ENCODE measurements around the gene PRIMPOL.
"Not testable (repeated sequence)": the region's sequence is repeated elsewhere in the genome, so short reads cannot be mapped to it uniquely, and the experiment has no call there.

Gene PRIMPOL

DNA sequence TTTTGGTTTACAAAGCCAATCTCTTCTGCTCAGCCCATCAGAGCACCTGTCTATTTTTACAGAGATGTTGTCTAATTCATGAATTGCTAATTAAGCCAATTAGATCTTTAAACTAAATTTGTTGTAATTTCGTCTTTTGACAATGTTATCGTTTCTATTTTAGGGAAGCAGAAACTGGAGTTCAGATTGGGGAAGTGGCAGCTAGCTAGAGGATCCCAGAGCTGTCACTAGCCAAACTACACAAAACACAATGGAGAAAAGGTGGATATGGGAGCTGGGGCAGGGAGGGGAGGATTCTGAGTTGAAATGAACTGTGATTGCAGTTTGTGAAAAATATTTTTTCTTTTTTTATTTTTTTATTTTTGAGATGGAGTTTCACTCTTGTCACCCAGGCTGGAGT lies 36.1 kb upstream of the PRIMPOL start:
- Histone ChIP-seq H3K4me2 (no peak overlapping the region), H3K27me3 (ENCODE audit: insufficient read depth, low read depth) (no peaks in the 10 kb centered on the region), H3K9ac (no peak overlapping the region), H2AFZ (ENCODE audit: low read depth) (no peak overlapping the region), H3K79me2 (ENCODE audit: insufficient read depth, low read depth) (no peaks in the 10 kb centered on the region), H3K27ac (no peak overlapping the region), H3K4me3 (IDR thresholded peaks at IDR 0.05; ENCODE audit: insufficient read depth, low read depth, low read length) (no peak overlapping the region), H4K20me1 (ENCODE audit: insufficient read depth) (no peaks in the 10 kb centered on the region), H3K36me3 (ENCODE audit: insufficient read depth) (no peaks in the 10 kb centered on the region), H3K4me1 (ENCODE audit: low read depth, poor library complexity, severe bottlenecking) (no peaks in the 10 kb centered on the region)
- TF ChIP-seq, protein P1, sequence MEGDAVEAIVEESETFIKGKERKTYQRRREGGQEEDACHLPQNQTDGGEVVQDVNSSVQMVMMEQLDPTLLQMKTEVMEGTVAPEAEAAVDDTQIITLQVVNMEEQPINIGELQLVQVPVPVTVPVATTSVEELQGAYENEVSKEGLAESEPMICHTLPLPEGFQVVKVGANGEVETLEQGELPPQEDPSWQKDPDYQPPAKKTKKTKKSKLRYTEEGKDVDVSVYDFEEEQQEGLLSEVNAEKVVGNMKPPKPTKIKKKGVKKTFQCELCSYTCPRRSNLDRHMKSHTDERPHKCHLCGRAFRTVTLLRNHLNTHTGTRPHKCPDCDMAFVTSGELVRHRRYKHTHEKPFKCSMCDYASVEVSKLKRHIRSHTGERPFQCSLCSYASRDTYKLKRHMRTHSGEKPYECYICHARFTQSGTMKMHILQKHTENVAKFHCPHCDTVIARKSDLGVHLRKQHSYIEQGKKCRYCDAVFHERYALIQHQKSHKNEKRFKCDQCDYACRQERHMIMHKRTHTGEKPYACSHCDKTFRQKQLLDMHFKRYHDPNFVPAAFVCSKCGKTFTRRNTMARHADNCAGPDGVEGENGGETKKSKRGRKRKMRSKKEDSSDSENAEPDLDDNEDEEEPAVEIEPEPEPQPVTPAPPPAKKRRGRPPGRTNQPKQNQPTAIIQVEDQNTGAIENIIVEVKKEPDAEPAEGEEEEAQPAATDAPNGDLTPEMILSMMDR (conservative IDR thresholded peaks at IDR 0.05; ENCODE audit: low read depth, low read length), result no peak

DNA sequence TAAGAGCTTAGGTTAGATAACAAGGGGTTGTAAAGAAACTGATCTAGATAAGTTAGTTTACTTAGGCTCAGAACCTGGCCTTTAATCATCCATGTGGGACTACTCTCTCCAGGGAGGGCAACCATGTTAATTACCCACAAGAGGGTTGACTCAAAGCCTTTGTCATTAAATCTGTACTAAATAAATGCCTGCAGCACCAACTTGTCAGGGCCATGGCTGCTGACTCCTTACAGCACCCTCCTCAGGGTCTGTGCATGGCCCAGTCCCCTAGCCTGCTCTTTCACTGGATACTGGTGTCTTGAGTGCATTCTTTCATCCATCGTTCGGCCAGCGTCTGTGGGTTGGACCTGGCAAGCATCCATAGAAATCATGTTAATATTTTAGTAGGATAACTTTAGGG lies 35.0 kb upstream of the PRIMPOL start:
- no peak overlapping the region for H3K4me2 ChIP-seq
- H3K9ac ChIP-seq, result no peak overlapping the region
- TF ChIP-seq, protein P1 (conservative IDR thresholded peaks at IDR 0.05; ENCODE audit: low read depth, low read length), result no peak
- no peak overlapping the region for H2AFZ ChIP-seq (ENCODE audit: low read depth)
- no peaks in the 10 kb centered on the region for H4K20me1 ChIP-seq (ENCODE audit: insufficient read depth)
- no peak overlapping the region for H3K27ac ChIP-seq
- H3K27me3 ChIP-seq (ENCODE audit: insufficient read depth, low read depth), result no peaks in the 10 kb centered on the region
- H3K79me2 ChIP-seq (ENCODE audit: insufficient read depth, low read depth), result no peaks in the 10 kb centered on the region
- no peaks in the 10 kb centered on the region for H3K4me1 ChIP-seq (ENCODE audit: low read depth, poor library complexity, severe bottlenecking)
- H3K4me3 ChIP-seq (IDR thresholded peaks at IDR 0.05; ENCODE audit: insufficient read depth, low read depth, low read length), result no peak overlapping the region
- no peaks in the 10 kb centered on the region for H3K36me3 ChIP-seq (ENCODE audit: insufficient read depth)

DNA sequence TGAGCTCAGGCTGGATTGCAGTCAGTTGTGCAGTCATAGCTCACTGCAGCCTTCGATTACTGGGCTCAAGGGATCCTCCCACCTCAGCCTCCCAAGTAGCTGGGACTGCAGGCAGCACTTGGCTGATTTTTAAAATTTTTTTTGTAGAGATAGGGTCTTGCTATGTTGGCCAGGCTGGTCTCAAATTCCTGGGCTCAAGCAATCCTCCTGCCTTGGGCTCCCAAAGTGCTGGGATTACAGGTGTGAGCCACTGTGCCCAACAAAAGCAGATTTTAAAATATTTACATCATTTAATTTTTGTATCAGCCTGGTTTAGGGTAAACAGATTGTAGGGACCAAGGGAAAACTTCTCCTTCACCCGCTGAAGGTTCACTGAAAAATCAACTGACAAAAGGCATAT lies 33.4 kb upstream of the PRIMPOL start:
- H3K36me3 ChIP-seq (ENCODE audit: insufficient read depth); H3K4me3 ChIP-seq (IDR thresholded peaks at IDR 0.05; ENCODE audit: insufficient read depth, low read depth, low read length); H3K4me1 ChIP-seq (ENCODE audit: low read depth, poor library complexity, severe bottlenecking); H2AFZ ChIP-seq (ENCODE audit: low read depth); H3K9ac ChIP-seq; H3K27ac ChIP-seq; H3K4me2 ChIP-seq; H3K79me2 ChIP-seq (ENCODE audit: insufficient read depth, low read depth); H4K20me1 ChIP-seq (ENCODE audit: insufficient read depth); H3K27me3 ChIP-seq (ENCODE audit: insufficient read depth, low read depth): not testable (repeated sequence)

DNA sequence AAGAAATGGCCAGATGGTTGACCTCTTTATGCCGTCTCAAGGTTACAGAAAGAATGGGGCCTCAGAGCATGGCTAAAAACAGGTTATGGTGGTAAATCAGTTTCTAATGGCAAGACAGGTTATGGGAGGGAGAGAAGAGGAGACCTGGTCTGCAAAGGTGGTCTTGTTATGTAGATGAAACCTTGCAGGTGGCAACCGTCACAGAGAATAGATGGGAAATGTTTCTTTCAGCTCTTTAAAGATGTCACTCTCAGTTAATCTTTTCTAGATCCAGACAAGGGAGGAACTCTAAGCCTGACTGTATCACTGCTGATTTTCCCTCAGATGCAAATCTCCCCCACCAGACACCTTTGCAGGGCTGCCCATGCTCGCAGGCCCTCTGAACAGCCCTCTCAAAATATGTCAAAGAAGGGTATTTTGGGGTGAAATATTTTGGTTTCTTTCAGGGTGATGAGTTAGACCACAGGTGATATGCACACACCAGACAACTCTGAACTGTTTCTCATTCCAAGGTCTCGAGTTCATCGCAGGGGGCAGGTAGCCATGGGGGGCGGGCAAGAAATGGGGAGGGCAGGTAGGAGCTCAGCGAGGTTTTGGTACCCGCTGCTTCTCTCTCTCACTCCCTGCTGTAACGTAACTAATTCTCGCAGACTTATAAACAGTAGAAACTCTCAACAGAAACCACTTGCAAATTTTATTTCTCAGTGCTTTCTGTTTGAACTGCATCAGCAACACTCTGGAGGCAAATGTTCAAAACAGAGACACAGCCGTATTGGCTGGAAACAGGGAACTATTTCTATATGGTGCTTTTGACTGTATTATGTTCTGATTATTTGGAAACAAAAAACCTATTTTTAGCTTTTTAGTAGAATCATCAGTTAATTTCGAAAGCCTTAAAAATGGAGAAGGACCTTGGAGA lies 32.6 kb upstream of the PRIMPOL start:
- no peak overlapping the region for H3K27ac ChIP-seq
- no peak overlapping the region for H3K4me3 ChIP-seq (IDR thresholded peaks at IDR 0.05; ENCODE audit: insufficient read depth, low read depth, low read length)
- TF ChIP-seq, protein P1 (conservative IDR thresholded peaks at IDR 0.05; ENCODE audit: low read depth, low read length), result no peak
- H3K79me2 ChIP-seq (ENCODE audit: insufficient read depth, low read depth), result no peaks in the 10 kb centered on the region
- H2AFZ ChIP-seq (ENCODE audit: low read depth), result no peak overlapping the region
- no peaks in the 10 kb centered on the region for H3K27me3 ChIP-seq (ENCODE audit: insufficient read depth, low read depth)
- no peaks in the 10 kb centered on the region for H3K36me3 ChIP-seq (ENCODE audit: insufficient read depth)
- H3K4me2 ChIP-seq, result no peak overlapping the region
- no peak overlapping the region for H3K9ac ChIP-seq
- no peaks in the 10 kb centered on the region for H3K4me1 ChIP-seq (ENCODE audit: low read depth, poor library complexity, severe bottlenecking)
- H4K20me1 ChIP-seq (ENCODE audit: insufficient read depth), result no peaks in the 10 kb centered on the region

DNA sequence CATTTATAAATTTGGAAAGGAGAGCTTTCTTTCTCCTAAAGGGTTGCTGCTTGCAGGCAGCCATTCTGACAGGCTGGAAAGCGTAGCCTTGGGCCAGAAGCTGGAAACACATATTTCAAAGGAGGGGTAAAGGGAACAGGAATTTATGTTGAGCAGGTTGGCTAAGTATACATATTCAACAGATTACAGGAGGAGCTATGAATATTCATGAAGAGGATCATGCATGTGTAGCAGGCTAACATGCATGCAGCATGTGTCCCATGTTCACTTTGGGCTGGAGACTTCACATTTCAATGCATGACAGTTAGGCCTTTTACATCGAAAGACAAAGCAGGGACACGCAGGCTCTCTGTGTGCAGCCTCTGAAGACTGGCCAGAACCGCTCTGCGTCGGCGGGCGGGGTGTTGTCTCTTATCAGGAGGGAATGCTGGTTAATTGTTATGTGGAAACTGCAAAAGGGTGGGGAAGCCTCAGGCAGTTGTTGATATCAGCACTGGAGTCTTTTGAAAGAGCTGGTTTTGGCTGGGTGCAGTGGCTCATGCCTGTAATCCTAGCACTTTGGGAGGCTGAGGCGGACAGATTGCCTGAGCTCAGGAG lies 31.8 kb upstream of the PRIMPOL start:
- Histone ChIP-seq H3K4me1 (ENCODE audit: low read depth, poor library complexity, severe bottlenecking) (no peaks in the 10 kb centered on the region), H3K4me3 (IDR thresholded peaks at IDR 0.05; ENCODE audit: insufficient read depth, low read depth, low read length) (no peak overlapping the region), H2AFZ (ENCODE audit: low read depth) (no peak overlapping the region), H3K27ac (no peak overlapping the region), H4K20me1 (ENCODE audit: insufficient read depth) (no peaks in the 10 kb centered on the region), H3K27me3 (ENCODE audit: insufficient read depth, low read depth) (no peaks in the 10 kb centered on the region), H3K79me2 (ENCODE audit: insufficient read depth, low read depth) (no peaks in the 10 kb centered on the region), H3K36me3 (ENCODE audit: insufficient read depth) (no peaks in the 10 kb centered on the region), H3K9ac (no peak overlapping the region), H3K4me2 (no peak overlapping the region)
- TF ChIP-seq, protein P1 (conservative IDR thresholded peaks at IDR 0.05; ENCODE audit: low read depth, low read length), result no peak
